ENCODE data around the gene IL3RA.

Gene IL3RA

GRCh38 chrX:1388651-1389050 lies 52.1 kb downstream of the IL3RA start:
- Histone ChIP-seq H3K4me1 (ENCODE audit: insufficient read depth, low read length) (peaks cover 37% of the 10 kb centered on the region), H3K27me3 (ENCODE audit: control insufficient read depth in 1 of 2, insufficient read depth in 2 of 2, low read length in 2 of 2) (no peaks in the 10 kb centered on the region), H3K36me3 (ENCODE audit: insufficient read depth, low read length) (peaks cover 68% of the 10 kb centered on the region), H3K27ac (ENCODE audit: low read depth, low read length) (no peak overlapping the region), H3K9me3 (ENCODE audit: low read length) (no peaks in the 10 kb centered on the region), H3K9ac (ENCODE audit: low read length) (no peak overlapping the region), H3K4me3 (ENCODE audit: low read depth in 1 of 2, low read length in 2 of 2) (no peak overlapping the region)

- H3K4me1 ChIP-seq (ENCODE audit: insufficient read depth, low read length) = peaks cover 43% of the 10 kb centered on the region
- H3K4me3 ChIP-seq (ENCODE audit: low read depth in 1 of 2, low read length in 2 of 2) = no peak overlapping the region
- H3K9me3 ChIP-seq (ENCODE audit: low read length) = no peaks in the 10 kb centered on the region
- no peak overlapping the region for H3K9ac ChIP-seq (ENCODE audit: low read length)
- H3K27me3 ChIP-seq (ENCODE audit: control insufficient read depth in 1 of 2, insufficient read depth in 2 of 2, low read length in 2 of 2) = no peaks in the 10 kb centered on the region
- no peak overlapping the region for H3K27ac ChIP-seq (ENCODE audit: low read depth, low read length)
- peaks cover 64% of the 10 kb centered on the region for H3K36me3 ChIP-seq (ENCODE audit: insufficient read depth, low read length)
These were observed 52.8 kb downstream of the IL3RA start for GRCh38 chrX:1389181-1389992.

- Histone ChIP-seq H3K27ac (ENCODE audit: low read depth, low read length) (no peak overlapping the region), H3K9ac (ENCODE audit: low read length) (no peak overlapping the region), H3K4me3 (ENCODE audit: low read depth in 1 of 2, low read length in 2 of 2) (no peak overlapping the region), H3K36me3 (ENCODE audit: insufficient read depth, low read length) (peaks cover 60% of the 10 kb centered on the region), H3K9me3 (ENCODE audit: low read length) (no peaks in the 10 kb centered on the region), H3K4me1 (ENCODE audit: insufficient read depth, low read length) (peaks cover 47% of the 10 kb centered on the region), H3K27me3 (ENCODE audit: control insufficient read depth in 1 of 2, insufficient read depth in 2 of 2, low read length in 2 of 2) (no peaks in the 10 kb centered on the region)
These were observed 53.4 kb downstream of the IL3RA start for GRCh38 chrX:1389993-1390285.

GRCh38 chrX:1390621-1391369 lies 54.2 kb downstream of the IL3RA start:
- H3K4me3 ChIP-seq (ENCODE audit: low read depth in 1 of 2, low read length in 2 of 2) = peak overlapping the region; percentile 100
- peaks cover 51% of the 10 kb centered on the region for H3K36me3 ChIP-seq (ENCODE audit: insufficient read depth, low read length)
- H3K9me3 ChIP-seq (ENCODE audit: low read length) = no peaks in the 10 kb centered on the region
- H3K27ac ChIP-seq (ENCODE audit: low read depth, low read length) = peak overlapping the region; percentile 100
- peaks cover 47% of the 10 kb centered on the region for H3K4me1 ChIP-seq (ENCODE audit: insufficient read depth, low read length)
- no peaks in the 10 kb centered on the region for H3K27me3 ChIP-seq (ENCODE audit: control insufficient read depth in 1 of 2, insufficient read depth in 2 of 2, low read length in 2 of 2)
- peak overlapping the region; percentile 79 for H3K9ac ChIP-seq (ENCODE audit: low read length)

- peak overlapping the region; percentile 100 for H3K27ac ChIP-seq (ENCODE audit: low read depth, low read length)
- H3K9ac ChIP-seq (ENCODE audit: low read length) = peak overlapping the region; percentile 79
- peaks cover 46% of the 10 kb centered on the region for H3K36me3 ChIP-seq (ENCODE audit: insufficient read depth, low read length)
- H3K9me3 ChIP-seq (ENCODE audit: low read length) = no peaks in the 10 kb centered on the region
- peaks cover 47% of the 10 kb centered on the region for H3K4me1 ChIP-seq (ENCODE audit: insufficient read depth, low read length)
- H3K27me3 ChIP-seq (ENCODE audit: control insufficient read depth in 1 of 2, insufficient read depth in 2 of 2, low read length in 2 of 2) = no peaks in the 10 kb centered on the region
- H3K4me3 ChIP-seq (ENCODE audit: low read depth in 1 of 2, low read length in 2 of 2) = peak overlapping the region; percentile 100
These were observed 54.8 kb downstream of the IL3RA start for GRCh38 chrX:1391370-1391706.

- H3K27me3 ChIP-seq (ENCODE audit: control insufficient read depth in 1 of 2, insufficient read depth in 2 of 2, low read length in 2 of 2) = no peaks in the 10 kb centered on the region
- no peaks in the 10 kb centered on the region for H3K9me3 ChIP-seq (ENCODE audit: low read length)
- H3K27ac ChIP-seq (ENCODE audit: low read depth, low read length) = peak within 1 kb of the TSS; percentile 100
- peaks cover 47% of the 10 kb centered on the region for H3K4me1 ChIP-seq (ENCODE audit: insufficient read depth, low read length)
- peak within 1 kb of the TSS; percentile 100 for H3K4me3 ChIP-seq (ENCODE audit: low read depth in 1 of 2, low read length in 2 of 2)
- H3K36me3 ChIP-seq (ENCODE audit: insufficient read depth, low read length) = peaks cover 41% of the 10 kb centered on the region
- H3K9ac ChIP-seq (ENCODE audit: low read length) = peak within 1 kb of the TSS; percentile 79
These were observed 55.3 kb downstream of the IL3RA start, which contains the start of gene SLC25A6 for GRCh38 chrX:1391707-1392375. Gene SLC25A6 (minus strand): TSS chrX:1392113. CDS start chrX:1392009, 104 bp downstream.

- H3K36me3 ChIP-seq (ENCODE audit: insufficient read depth, low read length) = peaks cover 34% of the 10 kb centered on the region
- peak overlapping the region; percentile 8 for H3K9ac ChIP-seq (ENCODE audit: low read length)
- peak overlapping the region; percentile 95 for H3K27ac ChIP-seq (ENCODE audit: low read depth, low read length)
- peaks cover 47% of the 10 kb centered on the region for H3K4me1 ChIP-seq (ENCODE audit: insufficient read depth, low read length)
- H3K4me3 ChIP-seq (ENCODE audit: low read depth in 1 of 2, low read length in 2 of 2) = peak overlapping the region; percentile 72 to 74
- no peaks in the 10 kb centered on the region for H3K27me3 ChIP-seq (ENCODE audit: control insufficient read depth in 1 of 2, insufficient read depth in 2 of 2, low read length in 2 of 2)
- no peaks in the 10 kb centered on the region for H3K9me3 ChIP-seq (ENCODE audit: low read length)
These were observed 55.9 kb downstream of the IL3RA start for GRCh38 chrX:1392376-1393068.

- Histone ChIP-seq H3K27ac (ENCODE audit: low read depth, low read length) (no peak overlapping the region), H3K9me3 (ENCODE audit: low read length) (no peaks in the 10 kb centered on the region), H3K9ac (ENCODE audit: low read length) (no peak overlapping the region), H3K36me3 (ENCODE audit: insufficient read depth, low read length) (peaks cover 19% of the 10 kb centered on the region), H3K4me1 (ENCODE audit: insufficient read depth, low read length) (peaks cover 38% of the 10 kb centered on the region), H3K27me3 (ENCODE audit: control insufficient read depth in 1 of 2, insufficient read depth in 2 of 2, low read length in 2 of 2) (no peaks in the 10 kb centered on the region), H3K4me3 (ENCODE audit: low read depth in 1 of 2, low read length in 2 of 2) (peak overlapping the region in 1 of 2 donors; percentile 72)
These were observed 57.5 kb downstream of the IL3RA start for GRCh38 chrX:1393871-1394615.

GRCh38 chrX:1394731-1395501 lies 58.3 kb downstream of the IL3RA start:
- Histone ChIP-seq H3K4me3 (ENCODE audit: low read depth in 1 of 2, low read length in 2 of 2) (no peak overlapping the region), H3K36me3 (ENCODE audit: insufficient read depth, low read length) (peaks cover 10% of the 10 kb centered on the region), H3K9me3 (ENCODE audit: low read length) (no peaks in the 10 kb centered on the region), H3K27ac (ENCODE audit: low read depth, low read length) (no peak overlapping the region), H3K4me1 (ENCODE audit: insufficient read depth, low read length) (peaks cover 29% of the 10 kb centered on the region), H3K27me3 (ENCODE audit: control insufficient read depth in 1 of 2, insufficient read depth in 2 of 2, low read length in 2 of 2) (no peaks in the 10 kb centered on the region), H3K9ac (ENCODE audit: low read length) (no peak overlapping the region)

- H3K27me3 ChIP-seq (ENCODE audit: control insufficient read depth in 1 of 2, insufficient read depth in 2 of 2, low read length in 2 of 2) = no peaks in the 10 kb centered on the region
- H3K4me3 ChIP-seq (ENCODE audit: low read depth in 1 of 2, low read length in 2 of 2) = no peak overlapping the region
- H3K9me3 ChIP-seq (ENCODE audit: low read length) = no peaks in the 10 kb centered on the region
- H3K27ac ChIP-seq (ENCODE audit: low read depth, low read length) = no peak overlapping the region
- no peak overlapping the region for H3K9ac ChIP-seq (ENCODE audit: low read length)
- peaks cover 2% of the 10 kb centered on the region for H3K36me3 ChIP-seq (ENCODE audit: insufficient read depth, low read length)
- peaks cover 21% of the 10 kb centered on the region for H3K4me1 ChIP-seq (ENCODE audit: insufficient read depth, low read length)
These were observed 59.1 kb downstream of the IL3RA start for GRCh38 chrX:1395646-1396216.

All from muscle layer of colon (tissue), 2 donors.